Loucy (cell line): ENCODE results near the gene RUFY1.

ENCODE experiments used
- H2AFZ ChIP-seq: fragments of 200-600 bp; sonication (generic); 2 replicates; pipeline ENCODE4 v1.6.0; 2016; ENCODE audit warnings: antibody characterized with exemption, mild to moderate bottlenecking, low read length, moderate library complexity
- H3F3A ChIP-seq: fragments of 200-600 bp; 2 replicates; pipeline ENCODE4 v1.6.0; 2016; ENCODE audit warnings: antibody characterized with exemption, low read depth, mild to moderate bottlenecking
- H3K27me3 ChIP-seq: fragments of 200-600 bp; sonication (generic); 2 replicates; pipeline ENCODE4 v1.6.1; 2014; ENCODE audit warnings: low read length, mild to moderate bottlenecking; ENCODE audit not compliant: insufficient read depth, poor library complexity, severe bottlenecking
- H3K36me3 ChIP-seq: fragments of 200-600 bp; sonication (generic); 2 replicates; pipeline ENCODE4 v1.6.1; 2016; ENCODE audit warnings: low read length; ENCODE audit not compliant: insufficient read depth
- H3K4me1 ChIP-seq: fragments of 200-600 bp; sonication (generic); 2 replicates; pipeline ENCODE4 v1.5.1; 2014; ENCODE audit warnings: low read length, mild to moderate bottlenecking; ENCODE audit not compliant: insufficient read depth, poor library complexity, severe bottlenecking
- H3K4me2 ChIP-seq: fragments of 200-600 bp; sonication (generic); 2 replicates; pipeline ENCODE4 v1.6.0; 2014; ENCODE audit warnings: antibody characterized with exemption, low read length, low read depth, mild to moderate bottlenecking; ENCODE audit not compliant: poor library complexity, severe bottlenecking
- H3K4me3 ChIP-seq: fragments of 200-600 bp; sonication (generic); 2 replicates; pipeline ENCODE4 v1.5.1; 2014; ENCODE audit warnings: low read length, mild to moderate bottlenecking, mixed read lengths; ENCODE audit not compliant: poor library complexity, severe bottlenecking
- H3K79me2 ChIP-seq: fragments of 200-600 bp; sonication (generic); 2 replicates; pipeline ENCODE4 v1.6.1; 2014; ENCODE audit warnings: low read length; ENCODE audit not compliant: insufficient read depth
- H3K9ac ChIP-seq: fragments of 200-600 bp; sonication (generic); 2 replicates; pipeline ENCODE4 v1.6.0; 2014; ENCODE audit warnings: mild to moderate bottlenecking, low read depth, low read length, moderate library complexity; ENCODE audit not compliant: poor library complexity, severe bottlenecking
- H3K9me2 ChIP-seq: fragments of 200-600 bp; sonication (generic); replicated peaks from 2 replicates; pipeline ENCODE4 v1.6.1; 2016; ENCODE audit warnings: low read depth, low read length, mixed read lengths
- H3K9me3 ChIP-seq: fragments of 200-600 bp; sonication (generic); 2 replicates; pipeline ENCODE4 v1.6.1; 2014; ENCODE audit warnings: mild to moderate bottlenecking, antibody characterized with exemption, low read length, low read depth; ENCODE audit not compliant: insufficient read depth
- H4K20me1 ChIP-seq: fragments of 200-600 bp; sonication (generic); 2 replicates; pipeline ENCODE4 v1.6.0; 2014; ENCODE audit warnings: antibody characterized with exemption, low read length, mild to moderate bottlenecking; ENCODE audit not compliant: insufficient read depth, poor library complexity, severe bottlenecking
- EZH2phosphoT487 ChIP-seq: fragments of 200-600 bp; IDR thresholded peaks from 2 replicates; pipeline ENCODE4 v1.6.1; 2018; ENCODE audit warnings: antibody characterized with exemption, mild to moderate bottlenecking, moderate library complexity, borderline replicate concordance
- TF ChIP-seq, protein P1 (sequence below): fragments of 200-600 bp; sonication (generic); conservative IDR thresholded peaks from 2 replicates; pipeline ENCODE4 v1.5.1; 2014; ENCODE audit warnings: mild to moderate bottlenecking, antibody characterized with exemption, low read length

RUFY1 gene

DNA sequence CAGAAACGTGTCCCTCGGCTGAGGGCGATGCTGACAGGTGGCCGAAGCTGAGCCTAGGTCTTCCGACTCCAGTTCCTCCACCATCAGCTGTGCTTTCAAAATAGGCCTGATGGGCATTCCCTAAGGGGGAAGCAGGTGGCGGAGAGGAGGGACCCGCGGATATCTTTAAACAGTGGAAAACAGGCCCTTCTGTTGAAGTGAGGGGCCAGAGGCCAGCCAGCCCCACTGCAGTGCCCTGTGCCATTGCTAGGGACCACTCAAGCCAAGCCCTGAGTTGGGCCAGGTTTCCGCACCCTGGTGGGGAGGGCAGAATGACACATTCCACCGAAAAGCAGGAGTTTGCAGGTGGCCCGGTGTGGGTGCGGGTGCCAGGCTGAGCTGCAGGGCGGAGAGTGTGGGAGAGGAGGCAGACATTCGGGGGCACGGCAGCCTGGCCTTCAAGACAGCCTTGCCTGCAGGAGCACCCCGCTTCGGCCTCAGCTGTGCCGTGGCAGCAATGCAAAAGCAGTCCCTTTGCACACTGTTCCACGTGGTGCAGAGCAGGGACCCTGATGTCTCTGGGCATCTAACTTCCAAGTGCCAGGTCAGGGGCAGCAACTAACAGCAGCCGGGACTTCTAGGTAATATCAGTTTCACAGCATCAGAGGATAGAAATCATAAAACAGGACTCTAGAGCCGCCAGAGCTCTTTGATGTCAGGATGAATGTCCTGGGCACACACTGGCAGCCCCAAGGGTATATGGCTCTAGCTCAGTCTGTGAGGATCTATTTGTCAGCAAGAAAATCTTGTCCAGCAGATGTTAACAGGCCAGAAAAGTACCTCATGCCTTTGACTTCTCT, 55.9 kb downstream of the RUFY1 start:
- Histone ChIP-seq H3K9me3 (no peaks in the 10 kb centered on the region), H3K4me3 (no peak overlapping the region), H4K20me1 (no peaks in the 10 kb centered on the region), H3K4me1 (no peaks in the 10 kb centered on the region), H3F3A (no peaks in the 10 kb centered on the region), H3K79me2 (no peaks in the 10 kb centered on the region), H3K27me3 (no peaks in the 10 kb centered on the region), H3K9me2 (no peaks in the 10 kb centered on the region), H3K36me3 (peaks cover 18% of the 10 kb centered on the region; the same call in 1 of the 2 replicates), H3K4me2 (no peak overlapping the region), H3K9ac (no peak overlapping the region), H2AFZ (no peak overlapping the region)
- TF ChIP-seq EZH2phosphoT487 = no peak
- TF ChIP-seq, protein P1, sequence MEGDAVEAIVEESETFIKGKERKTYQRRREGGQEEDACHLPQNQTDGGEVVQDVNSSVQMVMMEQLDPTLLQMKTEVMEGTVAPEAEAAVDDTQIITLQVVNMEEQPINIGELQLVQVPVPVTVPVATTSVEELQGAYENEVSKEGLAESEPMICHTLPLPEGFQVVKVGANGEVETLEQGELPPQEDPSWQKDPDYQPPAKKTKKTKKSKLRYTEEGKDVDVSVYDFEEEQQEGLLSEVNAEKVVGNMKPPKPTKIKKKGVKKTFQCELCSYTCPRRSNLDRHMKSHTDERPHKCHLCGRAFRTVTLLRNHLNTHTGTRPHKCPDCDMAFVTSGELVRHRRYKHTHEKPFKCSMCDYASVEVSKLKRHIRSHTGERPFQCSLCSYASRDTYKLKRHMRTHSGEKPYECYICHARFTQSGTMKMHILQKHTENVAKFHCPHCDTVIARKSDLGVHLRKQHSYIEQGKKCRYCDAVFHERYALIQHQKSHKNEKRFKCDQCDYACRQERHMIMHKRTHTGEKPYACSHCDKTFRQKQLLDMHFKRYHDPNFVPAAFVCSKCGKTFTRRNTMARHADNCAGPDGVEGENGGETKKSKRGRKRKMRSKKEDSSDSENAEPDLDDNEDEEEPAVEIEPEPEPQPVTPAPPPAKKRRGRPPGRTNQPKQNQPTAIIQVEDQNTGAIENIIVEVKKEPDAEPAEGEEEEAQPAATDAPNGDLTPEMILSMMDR = no peak

- H2AFZ ChIP-seq = no peak overlapping the region
- H3K4me2 ChIP-seq = no peak overlapping the region
- no peaks in the 10 kb centered on the region for H3K4me1 ChIP-seq
- H3K4me3 ChIP-seq = no peak overlapping the region
- no peak overlapping the region for H3K9ac ChIP-seq
- H3K79me2 ChIP-seq = no peaks in the 10 kb centered on the region
- H3K9me3 ChIP-seq = no peaks in the 10 kb centered on the region
- H3K9me2 ChIP-seq = no peaks in the 10 kb centered on the region
- no peaks in the 10 kb centered on the region for H3K27me3 ChIP-seq
- no peaks in the 10 kb centered on the region for H3F3A ChIP-seq
- no peak for TF ChIP-seq EZH2phosphoT487
- TF ChIP-seq, protein P1 = no peak
- peaks cover 20% of the 10 kb centered on the region; the same call in 1 of the 2 replicates for H3K36me3 ChIP-seq
- H4K20me1 ChIP-seq = no peaks in the 10 kb centered on the region
Measured at GRCh38 chr5:179606910-179607159, 56.5 kb downstream of the RUFY1 start.

DNA sequence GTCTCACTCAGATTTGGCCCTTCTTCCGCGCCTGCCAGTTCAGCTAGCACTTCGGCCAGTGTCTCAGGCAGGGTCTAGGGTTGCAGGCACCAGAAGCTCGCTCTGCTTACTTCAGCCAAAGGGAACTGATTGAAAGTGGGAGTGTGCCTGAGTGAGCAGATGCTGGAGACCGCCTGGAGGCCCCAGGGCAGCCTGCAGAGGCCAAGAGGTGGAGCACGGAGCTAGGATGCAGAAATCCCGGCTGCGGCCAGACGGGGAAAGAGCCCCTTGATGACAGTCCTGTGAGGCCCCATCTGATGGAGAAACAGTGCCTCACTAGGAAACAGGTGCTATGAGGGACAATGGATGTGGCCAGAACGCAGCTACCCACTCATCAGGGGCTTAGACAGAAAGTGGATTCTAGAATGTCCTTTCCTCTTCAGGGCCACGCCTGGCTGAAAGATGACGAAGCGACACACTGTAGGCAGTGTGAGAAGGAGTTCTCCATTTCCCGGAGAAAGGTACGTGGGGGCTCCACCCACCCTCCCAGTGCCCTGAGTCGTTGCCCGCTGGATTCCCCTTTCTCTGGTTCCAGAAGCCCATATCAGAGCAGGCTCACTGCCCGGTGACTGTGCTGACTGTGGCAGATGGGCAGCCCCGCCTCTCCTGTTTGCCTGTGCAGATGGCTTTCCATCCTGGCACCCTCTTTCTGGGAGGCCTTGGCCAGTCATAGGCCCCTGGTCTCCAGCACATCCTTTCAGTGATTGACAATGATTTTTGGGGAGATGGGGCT, 57.0 kb downstream of the RUFY1 start:
- no peak overlapping the region for H3K9ac ChIP-seq
- H3K9me3 ChIP-seq = no peaks in the 10 kb centered on the region
- no peaks in the 10 kb centered on the region for H3K79me2 ChIP-seq
- no peaks in the 10 kb centered on the region for H3K4me1 ChIP-seq
- TF ChIP-seq EZH2phosphoT487 = no peak
- TF ChIP-seq, protein P1 = no peak
- no peaks in the 10 kb centered on the region for H3F3A ChIP-seq
- H2AFZ ChIP-seq = no peak overlapping the region
- H4K20me1 ChIP-seq = no peaks in the 10 kb centered on the region
- no peaks in the 10 kb centered on the region for H3K27me3 ChIP-seq
- H3K4me2 ChIP-seq = no peak overlapping the region
- H3K9me2 ChIP-seq = no peaks in the 10 kb centered on the region
- peaks cover 21% of the 10 kb centered on the region; the same call in 1 of the 2 replicates for H3K36me3 ChIP-seq
- no peak overlapping the region for H3K4me3 ChIP-seq
